HTERT RPE-1 (cell line): ENCODE data around the gene CNTNAP2.
"Not testable (repeated sequence)": the region's sequence is repeated elsewhere in the genome, so short reads cannot be mapped to it uniquely, and the experiment has no call there.

ENCODE experiments used
- in situ Hi-C: fragments of 300-500 bp; cut with MboI; formaldehyde crosslinking; loops from 4 replicates; pipeline ENCODE4 v1.14.3; 2020; ENCODE audit warnings: low sequenced_read_pairs

The CNTNAP2 gene

DNA sequence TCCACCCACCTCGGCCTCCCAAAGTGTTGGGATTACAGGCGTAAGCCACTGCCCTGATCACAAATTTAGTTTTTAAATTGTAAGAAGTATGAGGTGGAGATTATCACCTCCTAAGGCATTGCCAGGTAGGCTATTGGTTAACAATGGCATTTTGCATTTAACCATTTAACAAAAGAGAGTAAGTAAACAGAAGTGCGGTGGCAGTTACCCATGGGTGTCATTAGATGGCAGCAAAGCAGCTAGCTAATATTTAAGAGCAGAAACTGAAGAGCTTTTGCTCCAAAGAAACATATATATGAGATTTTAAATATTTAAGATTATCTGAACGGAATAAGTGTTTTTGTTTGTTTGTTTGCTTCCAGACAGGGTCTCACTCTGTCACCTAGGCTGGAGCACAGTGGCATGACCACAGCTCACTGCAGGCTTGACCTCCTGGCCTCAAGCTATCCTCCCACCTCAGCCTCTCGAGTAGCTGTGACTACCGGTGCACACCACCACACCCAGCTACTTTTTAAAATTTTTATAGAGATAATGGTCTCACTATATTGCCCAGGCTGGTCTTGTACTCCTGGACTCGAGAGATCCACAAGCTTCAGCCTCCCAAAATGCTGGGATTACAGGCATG, 2148.4 kb downstream of the CNTNAP2 start:
- in situ Hi-C loops, result no loop called here

- in situ Hi-C loops, result no loop called here
Measured at GRCh38 chr7:148265896-148266295, 2149.3 kb downstream of the CNTNAP2 start.

DNA sequence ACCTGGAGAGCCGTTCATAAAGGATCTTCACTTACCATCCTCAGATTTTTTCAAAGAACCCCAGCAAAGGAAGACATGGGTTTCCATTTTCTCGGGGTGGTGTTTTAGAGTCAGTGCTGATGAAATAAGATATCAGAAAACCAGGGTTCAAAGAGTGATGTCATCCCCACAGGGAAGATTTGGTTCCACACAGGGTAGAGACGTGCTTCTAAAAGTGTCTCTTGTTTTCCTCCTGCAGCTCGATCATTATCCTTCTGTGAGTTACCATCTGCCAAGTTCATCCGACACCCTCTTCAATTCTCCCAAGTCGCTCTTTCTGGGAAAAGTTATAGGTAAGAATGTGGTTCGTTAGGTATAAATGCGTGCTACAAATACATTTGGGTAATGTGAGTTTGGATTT, 2150.2 kb downstream of the CNTNAP2 start:
- in situ Hi-C loops, result no loop called here

DNA sequence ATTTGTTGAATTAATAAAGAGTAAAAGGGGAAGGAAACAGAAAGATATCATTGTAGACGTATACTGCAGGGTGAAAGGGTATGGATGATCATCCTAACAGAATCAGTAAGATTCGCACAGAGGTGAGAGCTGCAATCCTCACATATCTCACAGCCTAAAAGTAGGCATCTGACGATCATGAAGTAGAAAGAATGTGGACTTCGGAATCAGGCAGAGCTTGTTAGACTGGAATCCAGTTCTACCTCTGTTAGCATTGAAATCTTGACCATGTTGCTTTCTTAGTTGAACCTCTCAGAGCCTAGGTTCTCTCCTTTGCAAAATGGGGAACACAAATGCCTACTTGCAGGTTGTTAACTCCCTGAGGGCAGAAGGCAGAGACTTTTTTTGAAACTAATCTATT, 2154.0 kb downstream of the CNTNAP2 start:
- in situ Hi-C loops, result no loop called here

GRCh38 chr7:148274118-148274517, 2157.5 kb downstream of the CNTNAP2 start:
- in situ Hi-C loops, result no loop called here

GRCh38 chr7:148275359-148275890, 2158.8 kb downstream of the CNTNAP2 start:
- in situ Hi-C loops, result no loop called here

DNA sequence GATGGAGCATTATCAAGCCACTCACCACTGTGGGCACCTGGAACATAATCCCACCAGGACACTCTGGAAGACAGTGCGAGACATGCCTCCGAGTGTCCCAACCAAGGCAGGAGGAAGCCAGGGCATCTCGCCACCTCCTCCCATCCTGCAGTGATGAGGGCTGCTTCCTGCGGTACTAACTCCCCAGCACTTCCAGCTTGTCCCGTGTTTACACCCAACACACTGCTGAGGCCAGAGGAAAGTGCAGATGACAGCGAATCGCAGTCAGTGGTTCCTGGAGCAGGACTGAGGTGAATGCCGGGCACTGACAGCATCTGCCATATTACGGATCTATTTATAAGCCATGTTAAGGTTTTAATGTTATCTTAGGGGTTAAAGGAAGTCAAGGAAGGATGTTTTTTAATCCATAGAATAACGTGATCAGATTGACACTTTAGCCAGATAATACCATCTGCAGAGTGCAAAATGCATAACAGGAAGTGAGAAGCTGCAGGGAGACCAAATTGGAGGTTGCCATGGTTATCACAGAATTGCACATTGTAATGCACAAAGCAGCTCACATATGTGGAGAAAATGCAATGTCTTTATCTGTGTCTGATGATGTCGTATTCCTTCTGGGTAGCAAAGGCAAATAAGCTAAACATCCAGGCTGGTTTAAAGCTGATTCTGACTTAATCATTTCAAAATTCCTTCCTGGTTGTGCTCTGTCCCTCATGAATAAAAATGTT, 2159.9 kb downstream of the CNTNAP2 start:
- in situ Hi-C loops, result no loop called here

DNA sequence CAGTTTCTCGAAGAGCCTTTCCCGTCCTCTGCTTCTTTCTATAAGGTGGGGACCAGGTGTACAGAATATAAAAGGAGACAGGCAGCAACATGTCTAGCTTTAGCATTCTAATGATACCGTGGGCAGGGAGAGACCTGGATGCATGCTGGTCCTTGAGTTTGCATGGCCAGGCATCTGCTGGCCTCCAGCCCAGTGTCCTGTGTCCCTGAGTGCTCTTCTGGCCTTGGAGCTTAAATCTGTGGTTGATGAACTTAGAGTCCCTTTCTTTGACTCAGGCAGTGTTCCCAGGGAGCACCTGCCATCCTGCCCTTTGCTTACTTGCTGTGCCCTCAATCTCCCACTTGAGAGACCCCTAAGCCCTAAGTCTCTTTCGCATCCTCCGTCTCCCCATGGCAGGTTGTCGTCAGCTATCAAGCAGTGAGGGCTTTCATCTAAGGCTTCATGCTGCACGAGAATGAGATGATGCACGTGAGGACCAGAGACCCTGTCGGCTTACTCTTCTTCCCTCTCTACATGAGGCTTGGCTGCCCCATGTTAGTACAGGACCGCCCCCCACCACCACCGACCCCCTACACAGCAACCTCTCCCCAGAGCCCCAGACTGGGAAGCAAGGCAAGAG, 2160.6 kb downstream of the CNTNAP2 start:
- in situ Hi-C loops, result no loop called here

DNA sequence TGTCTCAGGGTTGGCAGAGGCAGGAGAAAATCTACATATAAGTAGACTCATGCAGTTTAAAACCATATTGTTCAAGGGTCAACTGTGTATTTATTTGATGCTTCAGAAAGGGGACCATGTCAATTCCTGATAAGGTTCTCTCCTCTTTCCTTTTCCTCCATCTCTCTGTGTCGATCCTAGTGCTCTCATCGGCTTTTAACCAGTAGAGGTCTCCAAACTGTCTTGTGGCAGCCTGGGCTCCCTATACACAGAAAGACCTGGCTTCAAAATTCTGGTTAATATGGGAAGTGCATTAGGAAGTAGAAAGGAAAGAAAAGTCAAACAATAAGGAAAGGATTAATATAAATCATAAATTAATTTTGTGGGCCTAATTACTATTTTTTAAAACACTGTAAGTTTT, 2169.5 kb downstream of the CNTNAP2 start:
- in situ Hi-C loops, result no loop called here

DNA sequence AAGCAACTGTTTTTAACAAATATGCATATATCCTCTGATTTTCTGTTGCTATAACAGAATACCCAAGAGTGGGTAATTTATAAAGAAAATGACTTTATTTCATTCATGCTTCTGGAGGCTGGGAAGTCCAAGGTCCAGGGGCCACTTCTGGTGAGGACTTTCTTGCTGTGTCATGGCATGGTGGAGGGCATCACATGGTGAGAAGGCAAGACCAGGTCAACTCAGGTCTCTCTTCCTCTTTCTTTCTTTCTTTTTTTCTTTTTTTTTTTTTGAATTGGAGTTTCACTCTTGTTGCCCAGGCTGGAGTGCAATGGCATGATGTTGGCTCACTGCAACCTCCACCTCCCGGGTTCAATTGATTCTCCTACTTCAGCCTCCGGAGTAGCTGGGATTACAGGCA, 2170.9 kb downstream of the CNTNAP2 start:
- in situ Hi-C loops, result no loop called here

- in situ Hi-C loops, result no loop called here
Measured at GRCh38 chr7:148288592-148289151, 2172.1 kb downstream of the CNTNAP2 start.

DNA sequence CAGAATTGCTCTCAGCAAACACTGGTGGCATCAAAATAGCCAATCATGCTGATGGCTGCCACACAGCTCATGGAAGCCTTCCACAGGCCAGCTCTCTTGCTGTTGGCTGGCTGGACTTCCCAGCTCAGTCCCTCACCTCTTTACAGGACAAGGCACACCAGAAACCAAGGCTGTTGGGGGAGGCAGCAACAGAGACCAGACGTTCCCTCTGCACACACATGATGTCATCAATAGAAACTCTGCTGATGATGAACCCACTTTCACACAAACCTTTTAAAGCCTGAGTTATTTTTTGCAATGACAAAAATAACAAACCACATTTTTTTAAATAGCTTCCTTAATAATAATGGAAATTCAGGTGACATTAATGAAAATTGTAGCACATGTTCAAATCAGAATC, 2173.0 kb downstream of the CNTNAP2 start:
- in situ Hi-C loops, result no loop called here

- in situ Hi-C loops, result no loop called here
Measured at GRCh38 chr7:148290538-148290937, 2173.9 kb downstream of the CNTNAP2 start.

DNA sequence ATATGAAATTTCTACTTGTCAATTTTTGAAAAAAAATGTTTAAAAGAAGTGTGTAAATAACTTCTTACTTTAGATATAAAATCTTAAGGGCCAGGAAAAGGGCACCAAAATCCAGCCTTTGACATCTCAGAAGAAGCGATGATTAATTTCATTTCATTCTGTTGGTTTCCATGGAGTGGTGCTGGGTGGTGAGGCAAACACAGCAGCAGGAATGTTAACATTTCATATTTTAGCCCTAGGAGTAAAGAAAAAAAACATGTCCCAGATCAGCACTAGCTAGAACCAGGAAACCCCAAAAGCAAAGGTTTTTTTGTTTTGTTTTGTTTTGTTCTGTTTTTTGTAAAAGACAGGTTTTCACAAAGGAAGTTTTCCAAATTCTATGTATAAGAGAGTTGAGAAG, 2175.2 kb downstream of the CNTNAP2 start:
- in situ Hi-C loops, result no loop called here

- in situ Hi-C loops, result no loop called here
Measured at GRCh38 chr7:148296994-148297644, 2180.5 kb downstream of the CNTNAP2 start.

- in situ Hi-C loops, result not testable (repeated sequence)
Measured at GRCh38 chr7:148298768-148299167, 2182.2 kb downstream of the CNTNAP2 start.

DNA sequence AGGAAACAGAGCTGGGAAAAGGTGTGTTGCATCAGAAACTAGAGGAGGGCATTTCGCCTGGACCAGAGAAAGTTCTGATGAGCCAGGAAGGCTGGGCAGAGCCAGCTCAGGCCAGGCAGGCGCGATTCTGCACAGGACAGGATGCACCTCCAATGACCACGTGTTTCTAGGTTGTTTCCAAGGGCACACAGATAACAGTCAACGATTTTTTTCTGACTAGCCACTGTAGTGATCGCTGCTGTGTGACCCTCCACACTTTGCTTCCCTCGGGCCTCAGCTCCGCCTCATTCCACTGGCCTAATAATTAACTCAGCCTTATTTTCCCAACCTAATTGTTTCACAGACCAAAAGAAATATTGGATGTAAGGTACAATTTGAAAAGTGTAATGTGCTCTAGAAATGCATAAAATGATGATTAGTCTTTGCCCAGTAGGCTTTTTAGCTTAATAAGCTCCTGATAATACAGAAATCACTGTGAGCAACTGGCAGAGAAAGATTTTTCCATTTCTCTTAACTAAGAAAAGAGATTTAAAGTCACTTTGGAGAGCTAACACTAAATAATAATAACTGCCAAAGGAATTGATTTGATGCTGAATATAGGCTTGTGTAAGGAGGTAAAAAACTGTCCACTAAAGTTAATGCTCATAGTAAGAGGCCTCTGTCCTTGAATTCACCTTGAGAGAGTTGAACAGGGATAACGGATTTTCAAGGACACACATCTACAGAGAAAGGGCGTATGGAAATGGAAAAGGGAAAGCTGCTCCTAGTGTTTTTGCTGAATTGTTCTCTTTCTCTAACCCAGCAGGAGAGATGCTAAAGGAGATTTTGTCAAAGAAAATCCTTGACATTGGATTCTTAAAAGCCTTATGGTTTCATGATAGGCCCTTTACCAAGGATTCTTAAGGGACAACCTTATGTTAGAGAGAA, 2183.0 kb downstream of the CNTNAP2 start:
- in situ Hi-C loops, result no loop called here

DNA sequence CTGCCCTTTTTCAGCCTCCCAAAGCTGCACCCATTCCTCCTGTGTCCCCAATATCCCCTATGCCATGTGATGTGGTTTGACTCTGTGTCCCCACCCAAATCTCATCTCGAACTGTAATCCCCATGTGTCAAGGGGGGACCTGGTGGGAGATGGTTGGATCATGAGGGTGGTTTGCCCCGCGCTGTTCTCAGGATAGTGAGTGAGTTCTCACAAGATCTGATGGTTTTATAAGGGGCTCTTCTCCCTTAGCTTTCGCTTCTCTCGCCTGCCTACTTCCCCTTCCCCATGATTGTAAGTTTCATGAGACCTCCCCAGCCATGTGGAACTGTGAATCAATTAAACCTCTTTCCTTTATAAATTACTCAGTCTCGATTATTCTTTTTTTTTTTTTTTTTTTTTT, 2185.8 kb downstream of the CNTNAP2 start:
- in situ Hi-C loops, result not testable (repeated sequence)

- in situ Hi-C loops, result no loop called here
Measured at GRCh38 chr7:148303295-148304082, 2186.9 kb downstream of the CNTNAP2 start.

GRCh38 chr7:148304083-148304335, 2187.4 kb downstream of the CNTNAP2 start:
- in situ Hi-C loops, result no loop called here
